H1 (cell line): ENCODE data around the gene VAV2. TPM values are rescaled to one million over a fixed set of nuclear protein-coding genes. Genes with fewer than 3 reads are reported as not detected.

ENCODE experiments used
- CTCF ChIA-PET: fragments of 300-600 bp; sonication (Branson Sonifier 250); formaldehyde crosslinking; loops from one replicate; lab custom pipeline; 2021; ENCODE audit not compliant: partially characterized antibody; lab: Charles Lee
- POLR2A ChIA-PET: fragments of 300-600 bp; sonication (Branson Sonifier 250); formaldehyde crosslinking; loops from one replicate; lab custom pipeline; 2021; ENCODE audit warnings: inconsistent platforms; ENCODE audit not compliant: partially characterized antibody; lab: Charles Lee
- DNase-seq, 2 experiments: peaks; one replicate each; pipeline versions ENCODE4 v3.0.0 to v3.0.0-alpha.2; 2010 to 2022; ENCODE audit warnings: low spot score in 2 of 2, low read depth in 1 of 2, mixed read lengths in 1 of 2
- FAIRE-seq: peaks from 2 replicates; lab custom pipeline; 2011; peaks lifted over from hg19 to GRCh38; lab: Jason Lieb, UNC
- H2AFZ ChIP-seq: 2 replicates; pipeline ENCODE4 v1.8.1; 2012; ENCODE audit warnings: low read length, inconsistent platforms
- H2AK5ac ChIP-seq: 2 replicates; pipeline ENCODE4 v1.6.1; 2013; ENCODE audit warnings: low read depth, low read length
- H2BK120ac ChIP-seq: replicated peaks from 2 replicates; pipeline ENCODE3; 2013; ENCODE audit warnings: low read depth, low read length, inconsistent platforms
- H2BK12ac ChIP-seq: 2 replicates; pipeline ENCODE4 v1.6.1; 2013; ENCODE audit warnings: low read depth, low read length
- H2BK15ac ChIP-seq: 2 replicates; pipeline ENCODE4 v1.6.1; 2013; ENCODE audit warnings: low read length
- H2BK20ac ChIP-seq: 2 replicates; pipeline ENCODE4 v1.6.1; 2013; ENCODE audit warnings: low read length
- H2BK5ac ChIP-seq: 2 replicates; pipeline ENCODE4 v1.6.1; 2013; ENCODE audit warnings: low read depth, low read length
- H3K14ac ChIP-seq: 2 replicates; pipeline ENCODE4 v1.6.1; 2013; ENCODE audit warnings: inconsistent platforms; ENCODE audit not compliant: insufficient read length
- H3K18ac ChIP-seq: 2 replicates; pipeline ENCODE4 v1.6.1; 2013; ENCODE audit warnings: low read length; ENCODE audit errors: extremely low read depth
- H3K23ac ChIP-seq: 2 replicates; pipeline ENCODE4 v1.6.1; 2013; ENCODE audit warnings: inconsistent platforms; ENCODE audit not compliant: insufficient read length
- H3K23me2 ChIP-seq: 2 replicates; pipeline ENCODE4 v1.6.1; 2013; ENCODE audit warnings: low read depth, low read length
- H3K27ac ChIP-seq: 2 replicates; pipeline ENCODE4 v1.6.1; 2011; ENCODE audit warnings: low read depth, low read length, inconsistent platforms
- H3K27me3 ChIP-seq, 4 experiments: replicated peaks in 1 of 4; 1 replicate in 1 of 4; 2 replicates in 3 of 4; pipeline versions ENCODE4 v1.6.1 to v1.8.1; 2011 to 2013; ENCODE audit warnings: low read length in 3 of 4, mild to moderate bottlenecking in 3 of 4, inconsistent platforms in 2 of 4, mixed read lengths in 2 of 4, moderate library complexity in 1 of 4; ENCODE audit not compliant: control insufficient read depth in 3 of 4, insufficient read depth in 3 of 4; ENCODE audit errors: extremely low read depth in 1 of 4
- H3K36me3 ChIP-seq, 4 experiments: 2 replicates each; pipeline versions ENCODE4 v1.6.1 to v1.8.1; 2011 to 2013; ENCODE audit warnings: mild to moderate bottlenecking in 4 of 4, low read length in 3 of 4, moderate library complexity in 2 of 4, control low read depth in 1 of 4, inconsistent platforms in 1 of 4; ENCODE audit not compliant: insufficient read depth in 4 of 4, control insufficient read depth in 2 of 4
- H3K4ac ChIP-seq: replicated peaks from 2 replicates; pipeline ENCODE3; 2013; ENCODE audit warnings: low read length, low read depth, mixed read lengths, inconsistent platforms; ENCODE audit not compliant: insufficient read length
- H3K4me1 ChIP-seq, 4 experiments: replicated peaks in 1 of 4; 1 replicate in 1 of 4; 2 replicates in 3 of 4; pipeline versions ENCODE4 v1.6.1 to v1.8.1; 2011 to 2013; ENCODE audit warnings: low read length in 3 of 4, inconsistent platforms in 2 of 4, mixed read lengths in 1 of 4; ENCODE audit not compliant: insufficient read depth in 4 of 4, control insufficient read depth in 3 of 4
- H3K4me2 ChIP-seq, 2 experiments: 2 replicates each; pipeline versions ENCODE4 v1.6.1 to v1.8.1; 2011 to 2013; ENCODE audit warnings: low read depth in 2 of 2, low read length in 2 of 2, control low read depth in 1 of 2, inconsistent platforms in 1 of 2, mild to moderate bottlenecking in 1 of 2; ENCODE audit not compliant: insufficient read depth in 1 of 2
- H3K4me3 ChIP-seq, 4 experiments: fragments of 200-600, 300-600 bp in 1 of 4; sonication (generic), shearing (Covaris generic), sonication (Bioruptor Twin) in 1 of 4; 2 replicates each; pipeline versions ENCODE4 v1.5.1 to v1.8.1; 2011 to 2016; ENCODE audit warnings: low read length in 4 of 4, low read depth in 3 of 4, control low read depth in 2 of 4, inconsistent platforms in 2 of 4, mild to moderate bottlenecking in 2 of 4, mixed read lengths in 1 of 4, moderate library complexity in 1 of 4; ENCODE audit not compliant: insufficient read depth in 2 of 4; ENCODE audit errors: extremely low read depth in 1 of 4
- H3K56ac ChIP-seq: replicated peaks from 2 replicates; pipeline ENCODE3; 2013; ENCODE audit warnings: low read depth, mild to moderate bottlenecking, mixed read lengths, low read length, inconsistent platforms; ENCODE audit not compliant: insufficient read length
- H3K79me1 ChIP-seq: 2 replicates; pipeline ENCODE4 v1.6.1; 2013; ENCODE audit warnings: low read depth, low read length, control low read depth
- H3K79me2 ChIP-seq, 2 experiments: 2 replicates each; pipeline versions ENCODE4 v1.6.1 to v1.8.1; 2012 to 2013; ENCODE audit warnings: low read length in 2 of 2, mild to moderate bottlenecking in 2 of 2, inconsistent platforms in 1 of 2; ENCODE audit not compliant: insufficient read depth in 2 of 2, control insufficient read depth in 1 of 2
- H3K9ac ChIP-seq, 4 experiments: replicated peaks in 1 of 4; 1 replicate in 1 of 4; 2 replicates in 3 of 4; pipeline versions ENCODE4 v1.6.1 to v1.8.1; 2011 to 2013; ENCODE audit warnings: low read depth in 3 of 4, low read length in 3 of 4, control low read depth in 2 of 4, mild to moderate bottlenecking in 2 of 4, moderate library complexity in 2 of 4, inconsistent platforms in 1 of 4; ENCODE audit errors: extremely low read depth in 1 of 4
- H3K9me3 ChIP-seq, 2 experiments: 2 replicates each; pipeline versions ENCODE4 v1.6.1 to v1.8.1; 2012 to 2013; ENCODE audit warnings: mild to moderate bottlenecking in 2 of 2, moderate library complexity in 2 of 2, control low read depth in 1 of 2, inconsistent platforms in 1 of 2, low read depth in 1 of 2, low read length in 1 of 2, mixed read lengths in 1 of 2; ENCODE audit not compliant: insufficient read depth in 2 of 2
- H4K20me1 ChIP-seq, 2 experiments: replicated peaks in 1 of 2; 2 replicates each; pipeline versions ENCODE3 to v1.8.1; 2011 to 2013; ENCODE audit warnings: inconsistent platforms in 2 of 2, low read length in 2 of 2, mild to moderate bottlenecking in 1 of 2; ENCODE audit not compliant: insufficient read depth in 2 of 2, control insufficient read depth in 1 of 2
- H4K5ac ChIP-seq: 2 replicates; pipeline ENCODE4 v1.6.1; 2013; ENCODE audit warnings: low read length, low read depth, mixed read lengths, inconsistent platforms; ENCODE audit not compliant: insufficient read length
- H4K8ac ChIP-seq: 2 replicates; pipeline ENCODE4 v1.8.0; 2013; ENCODE audit warnings: mild to moderate bottlenecking, moderate library complexity, low read length, inconsistent platforms; ENCODE audit not compliant: insufficient read depth; ENCODE audit errors: extremely low read depth
- H4K91ac ChIP-seq: replicated peaks from 2 replicates; pipeline ENCODE3; 2013; ENCODE audit warnings: low read length, mixed read lengths, inconsistent platforms; ENCODE audit not compliant: insufficient read length
- WGBS, 2 experiments: shearing (Covaris generic) in 1 of 2; methylation state at CpG; one replicate each; pipeline versions ENCODE4 v1.1.6 to v1.1.7; 2013 to 2015; ENCODE audit warnings: low lambda C conversion rate in 2 of 2, mixed read lengths in 2 of 2, inconsistent platforms in 1 of 2, low coverage in 1 of 2, missing lambda C conversion rate in 1 of 2; ENCODE audit not compliant: insufficient replicate concordance in 2 of 2, insufficient coverage in 1 of 2, insufficient read length in 1 of 2; ENCODE audit errors: extremely low coverage in 1 of 2, missing lambda C conversion rate in 1 of 2; 5-methylcytosine and 5-hydroxymethylcytosine counted together
- polyA plus RNA-seq, 7 experiments: library from polyadenylated mRNA; depleted of rRNA in 3 of 7; stranded (reverse) in 5 of 7; unstranded in 2 of 7; fragments of >200 nt in 5 of 7; fragments of 200-250 nt in 2 of 7; gene quantifications; 1 replicate in 5 of 7; 2 replicates in 1 of 7; 4 replicates in 1 of 7; pipeline versions ENCODE4 v1.2.1 to v1.2.3, GENCODE V29; 2011 to 2013; ENCODE audit warnings: missing spikeins in 2 of 7, mixed read lengths in 2 of 7
- total RNA-seq: library from RNA; stranded (reverse); fragmentation: NEBNext Ultra II Directional; extraction: Animal tissue kit (Norgen Biotek cat#: 25700); gene quantifications from 2 replicates; pipeline ENCODE4 v1.2.1, GENCODE V29; 2021

The VAV2 gene
- total and polyA plus RNA-seq, 2 of the 8 experiments (the other 6 are each of a cell fraction or from before 2014, with no cell fraction given): 13.6 to 37.6 TPM

DNA sequence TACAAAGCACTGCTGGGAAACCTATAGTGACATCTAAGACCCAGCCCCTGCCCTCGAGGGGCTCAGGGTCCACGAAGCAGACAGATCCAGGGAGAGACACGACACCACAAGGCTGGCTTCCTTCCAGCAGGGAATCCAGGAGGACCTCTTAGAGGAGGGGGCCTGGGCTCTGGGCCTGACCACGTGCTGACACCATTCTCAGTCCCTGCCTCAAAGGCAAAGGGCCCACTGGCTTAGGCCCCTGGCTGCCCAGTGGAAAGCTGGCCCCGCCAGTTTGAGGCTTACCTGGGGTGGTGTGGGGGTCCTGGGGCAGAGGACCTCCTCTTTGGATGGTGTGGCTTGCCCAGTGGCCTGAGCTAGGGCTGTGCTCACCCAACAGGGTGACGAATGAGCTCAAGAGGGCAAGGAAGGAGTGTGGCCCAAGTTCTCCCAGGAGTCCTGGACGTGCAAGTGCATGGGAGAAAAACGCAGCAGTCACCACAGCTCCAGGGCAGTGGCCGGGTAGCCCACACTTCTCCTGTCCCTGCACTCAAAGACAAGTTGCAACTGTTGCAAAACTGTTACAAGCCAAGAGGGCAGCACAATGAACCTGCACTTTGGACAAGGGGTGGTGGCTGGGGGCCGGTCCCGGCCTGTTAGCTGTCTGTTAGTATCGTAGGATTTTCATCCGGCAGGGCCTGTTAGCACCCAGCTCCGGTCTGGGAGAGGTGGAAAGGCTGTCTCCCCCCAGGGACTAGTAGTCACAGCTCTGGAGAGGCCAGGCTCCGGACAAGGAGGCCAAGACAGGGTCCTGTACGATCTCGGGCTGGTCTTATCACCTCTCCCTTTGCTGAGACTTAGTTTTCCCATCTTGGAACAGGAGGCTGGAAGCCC lies 252.5 kb downstream of the VAV2 start:
- no peak overlapping the region for H3K4me3 ChIP-seq
- no peaks in the 10 kb centered on the region for H3K36me3 ChIP-seq
- no peak overlapping the region for H4K8ac ChIP-seq
- CTCF ChIA-PET: interaction anchor here (0.8 to 8.8 kb wide), 11 partner anchors 10 to 255 kb away, joined by 3 to 44 read pairs (median 4); no protein-coding TSS in a partner anchor
- no peaks in the 10 kb centered on the region for H3K79me1 ChIP-seq
- H3K56ac ChIP-seq: no peak overlapping the region
- H2BK120ac ChIP-seq: no peak overlapping the region
- no peak overlapping the region for H3K18ac ChIP-seq
- H2BK5ac ChIP-seq: 0 out of 2 replicates have a peak overlapping the region, but pooled peaks have one; percentile 16
- no peak overlapping the region for H2BK12ac ChIP-seq
- no peaks in the 10 kb centered on the region for H3K27me3 ChIP-seq
- H2BK15ac ChIP-seq: no peak overlapping the region
- no peak overlapping the region for H4K5ac ChIP-seq
- no peak overlapping the region for H3K9ac ChIP-seq
- peaks cover 2% of the 10 kb centered on the region; the same call in 1 of the 2 replicates for H3K23me2 ChIP-seq
- no peak for FAIRE-seq
- H3K14ac ChIP-seq: no peak overlapping the region
- no peak overlapping the region for H3K4ac ChIP-seq
- no peak for DNase-seq
- H3K79me2 ChIP-seq: no peaks in the 10 kb centered on the region
- no peaks in the 10 kb centered on the region for H4K20me1 ChIP-seq
- no peak overlapping the region for H4K91ac ChIP-seq
- H3K27ac ChIP-seq: no peak overlapping the region
- H3K4me1 ChIP-seq: peaks cover 0 to 28% (median 23%) of the 10 kb centered on the region in 4 experiments; a peak in 6 of 7 replicates
- no peak overlapping the region for H2BK20ac ChIP-seq
- H3K9me3 ChIP-seq: no peaks in the 10 kb centered on the region
- POLR2A ChIA-PET: no interaction called here
- WGBS, 2 experiments: 92% methylated on average over 17 of the region's 17 CpGs; no CpG with 5 or more reads in 1 of the 2 experiments
- no peak overlapping the region for H2AK5ac ChIP-seq
- H3K23ac ChIP-seq: no peak overlapping the region
- no peak overlapping the region for H3K4me2 ChIP-seq
- no peak overlapping the region for H2AFZ ChIP-seq
